HFFc6 (cell line): ENCODE data around the gene NCK1. TPM values are rescaled to one million over a fixed set of nuclear protein-coding genes. Genes with fewer than 3 reads are reported as not detected.
A peak's percentile ranks its signal among the peaks of the same experiment; 100 is the strongest.

ENCODE experiments used
- DNase-seq: peaks from one replicate; pipeline ENCODE4 v3.0.0-alpha.2; 2018
- H3K27ac Mint-ChIP-seq: 2 replicates; pipeline ENCODE4 v1.8.0; 2020; ENCODE audit warnings: mild to moderate bottlenecking, mixed read lengths
- H3K27me3 Mint-ChIP-seq: 2 replicates; pipeline ENCODE4 v1.8.0; 2021; ENCODE audit warnings: mild to moderate bottlenecking, moderate library complexity, mixed read lengths; ENCODE audit not compliant: insufficient read depth
- H3K36me3 Mint-ChIP-seq: 2 replicates; pipeline ENCODE4 v1.8.0; 2021; ENCODE audit warnings: low read depth, mixed read lengths
- H3K4me1 Mint-ChIP-seq: 2 replicates; pipeline ENCODE4 v1.8.0; 2020; ENCODE audit warnings: low read depth, mixed read lengths
- H3K4me3 Mint-ChIP-seq: 2 replicates; pipeline ENCODE4 v1.8.0; 2020; ENCODE audit warnings: mild to moderate bottlenecking, moderate library complexity, mixed read lengths
- H3K9me3 Mint-ChIP-seq: 2 replicates; pipeline ENCODE4 v1.8.0; 2020; ENCODE audit warnings: mild to moderate bottlenecking, mixed read lengths
- CTCF ChIP-seq: fragments of 200-600 bp; sonication (generic); IDR thresholded peaks from 2 replicates; pipeline ENCODE4 v1.5.0; 2021; ENCODE audit warnings: antibody characterized with exemption, mild to moderate bottlenecking
- total RNA-seq, 6 experiments: library from RNA; stranded (reverse); fragmentation: NEBNext Ultra II Directional; extraction: Animal tissue kit (Norgen Biotek cat#: 25700); gene quantifications; 2 replicates in 1 of 6; 3 replicates in 5 of 6; pipeline ENCODE4 v1.2.3, GENCODE V29; 2021

Gene NCK1
- total RNA-seq, 6 experiments from 2014 or later = 37.3 to 48.3 (median 40.8) TPM

- no peak for TF ChIP-seq CTCF
- no peaks in the 10 kb centered on the region for H3K27me3 Mint-ChIP-seq
- no peak for DNase-seq
These were observed 9.8 kb upstream of the NCK1 start for GRCh38 chr3:136852180-136852579.

GRCh38 chr3:136856665-136857064 lies 5.3 kb upstream of the NCK1 start:
- no peak for TF ChIP-seq CTCF
- Mint-ChIP-seq H3K27ac (no peak overlapping the region), H3K4me3 (no peak overlapping the region), H3K36me3 (peaks cover 15% of the 10 kb centered on the region), H3K9me3 (no peaks in the 10 kb centered on the region), H3K27me3 (no peaks in the 10 kb centered on the region; the same call in 1 of the 2 replicates), H3K4me1 (peaks cover 35% of the 10 kb centered on the region)
- no peak for DNase-seq

More at GRCh38 chr3:136852180-136852579, 9.8 kb upstream of the NCK1 start:
- H3K36me3 Mint-ChIP-seq = peaks cover 15% of the 10 kb centered on the region
- no peaks in the 10 kb centered on the region for H3K9me3 Mint-ChIP-seq
- H3K27ac Mint-ChIP-seq = no peak overlapping the region
- peaks cover 13% of the 10 kb centered on the region for H3K4me1 Mint-ChIP-seq
- no peak overlapping the region for H3K4me3 Mint-ChIP-seq

- Mint-ChIP-seq H3K4me3 (no peak overlapping the region), H3K36me3 (peaks cover 15% of the 10 kb centered on the region), H3K27me3 (no peaks in the 10 kb centered on the region; the same call in 1 of the 2 replicates), H3K4me1 (peaks cover 42% of the 10 kb centered on the region), H3K27ac (peak overlapping the region; percentile 24), H3K9me3 (no peaks in the 10 kb centered on the region)
- no peak for TF ChIP-seq CTCF
- no peak for DNase-seq
These were observed 3.6 kb upstream of the NCK1 start for GRCh38 chr3:136858381-136858780.

- no peaks in the 10 kb centered on the region; the same call in 1 of the 2 replicates for H3K27me3 Mint-ChIP-seq
- H3K36me3 Mint-ChIP-seq = peaks cover 9% of the 10 kb centered on the region
- peak overlapping the region; percentile 87 for H3K27ac Mint-ChIP-seq
- peak overlapping the region; percentile 98 for H3K4me3 Mint-ChIP-seq
- no peak for TF ChIP-seq CTCF
- DNase-seq = no peak
- H3K9me3 Mint-ChIP-seq = no peaks in the 10 kb centered on the region
- peaks cover 47% of the 10 kb centered on the region for H3K4me1 Mint-ChIP-seq
These were observed 1.5 kb upstream of the NCK1 start for GRCh38 chr3:136860541-136860940.

GRCh38 chr3:136862617-136863322 lies 762 bp downstream of the NCK1 start:
- peak overlapping the region; percentile 87 for H3K27ac Mint-ChIP-seq
- DNase-seq = peak; percentile 33
- no peaks in the 10 kb centered on the region; the same call in 1 of the 2 replicates for H3K27me3 Mint-ChIP-seq

More at GRCh38 chr3:136862617-136863322, 762 bp downstream of the NCK1 start:
- Mint-ChIP-seq H3K9me3 (no peaks in the 10 kb centered on the region), H3K36me3 (peaks cover 9% of the 10 kb centered on the region), H3K4me1 (peaks cover 54% of the 10 kb centered on the region), H3K4me3 (peak overlapping the region; percentile 98)
- 0 out of 2 replicates have a peak, but pooled peaks have one; percentile 5 for TF ChIP-seq CTCF
